Breast epithelium (tissue), 3 donors: ENCODE measurements around the gene VWA2.

Source experiments
- CTCF ChIP-seq, 3 donors: fragments of 450-650 bp; IDR thresholded peaks; one replicate each; pipeline ENCODE4 v1.5.1; 2016 to 2017; ENCODE audit warnings: antibody characterized with exemption in 3 of 3, mild to moderate bottlenecking in 3 of 3, moderate library complexity in 3 of 3
- POLR2AphosphoS5 ChIP-seq, 3 donors: sonication (generic); formaldehyde crosslinking; IDR thresholded peaks; one replicate each; pipeline ENCODE4 v1.6.1; 2017; ENCODE audit warnings: antibody characterized with exemption in 3 of 3

DNA sequence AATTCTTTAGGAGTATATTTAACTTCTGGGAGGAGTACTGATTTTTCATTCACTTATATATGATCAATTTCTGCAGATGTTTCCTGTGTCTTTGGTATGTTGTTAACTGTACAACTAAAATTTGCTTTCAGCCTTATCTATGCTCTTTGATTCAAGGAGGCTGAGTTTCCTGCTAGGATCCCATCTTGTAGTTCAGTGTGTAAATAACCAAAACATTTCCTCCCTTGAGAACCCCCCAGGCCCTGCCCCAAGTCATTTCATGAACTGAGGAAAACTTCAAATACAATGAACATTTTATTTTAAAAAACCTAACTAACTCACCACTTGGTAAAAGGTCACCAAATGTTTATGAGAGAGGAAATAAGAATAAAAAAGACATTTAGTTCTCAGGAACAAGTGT, 55.5 kb downstream of the VWA2 start:
- TF ChIP-seq CTCF (IDR thresholded peaks at IDR 0.05) = no peak
- no peak for TF ChIP-seq POLR2AphosphoS5 (IDR thresholded peaks at IDR 0.05)
